Bronchial epithelial cell (primary cell): ENCODE data around the gene ZNF516. TPM values are rescaled to one million over a fixed set of nuclear protein-coding genes. Genes with fewer than 3 reads are reported as not detected.

Experiments
- DNase-seq: peaks from one replicate; pipeline ENCODE4 v3.0.0-alpha.2; 2010; ENCODE audit warnings: low read depth
- FAIRE-seq: peaks from 2 replicates; lab custom pipeline; 2011; peaks lifted over from hg19 to GRCh38; lab: Jason Lieb, UNC
- H3K27me3 ChIP-seq: 2 replicates; pipeline ENCODE4 v1.5.1; 2011; ENCODE audit warnings: low read length; ENCODE audit not compliant: control insufficient read depth, insufficient read depth
- H3K36me3 ChIP-seq: 2 replicates; pipeline ENCODE4 v1.5.1; 2011; ENCODE audit warnings: low read length; ENCODE audit not compliant: control insufficient read depth, insufficient read depth
- H3K4me3 ChIP-seq: 2 replicates; pipeline ENCODE4 v1.5.1; 2011; ENCODE audit warnings: mild to moderate bottlenecking, low read depth, low read length, control low read depth
- total RNA-seq: library from RNA; depleted of rRNA; stranded (reverse); fragments of >200 nt; gene quantifications from 2 replicates; pipeline ENCODE4 v1.2.1, GENCODE V29; 2014
- TF ChIP-seq, protein P1 (sequence below): IDR thresholded peaks from 2 replicates; pipeline ENCODE4 v1.5.1; 2011; ENCODE audit warnings: mild to moderate bottlenecking, moderate library complexity, low read length, control low read depth, inconsistent platforms; ENCODE audit not compliant: insufficient read depth, severe bottlenecking

The ZNF516 gene
- total RNA-seq, 1 donor from 2014 or later = 16.6 TPM

DNA sequence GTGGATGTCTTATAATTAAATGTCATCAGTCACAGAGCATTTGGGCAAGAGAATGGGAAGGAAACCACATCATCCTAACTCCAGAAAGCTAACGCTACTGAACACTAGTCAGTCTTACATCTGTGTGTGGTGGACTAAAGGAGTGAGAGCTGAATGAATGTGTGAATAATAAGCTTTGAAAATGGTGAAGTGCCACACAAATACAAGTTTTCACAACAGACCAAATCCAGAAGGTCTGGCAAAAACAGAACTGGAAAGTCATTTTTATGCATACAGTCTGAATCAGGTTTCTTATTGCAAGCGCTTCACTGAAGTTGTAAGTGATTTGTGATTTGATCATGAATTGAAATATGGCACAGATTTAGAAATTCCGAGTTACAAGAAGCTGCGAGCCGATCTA, 175.7 kb downstream of the ZNF516 start:
- DNase-seq (no peak), FAIRE-seq (no peak)
- Histone ChIP-seq H3K4me3 (no peak overlapping the region), H3K36me3 (no peaks in the 10 kb centered on the region), H3K27me3 (no peaks in the 10 kb centered on the region)
- TF ChIP-seq, protein P1, sequence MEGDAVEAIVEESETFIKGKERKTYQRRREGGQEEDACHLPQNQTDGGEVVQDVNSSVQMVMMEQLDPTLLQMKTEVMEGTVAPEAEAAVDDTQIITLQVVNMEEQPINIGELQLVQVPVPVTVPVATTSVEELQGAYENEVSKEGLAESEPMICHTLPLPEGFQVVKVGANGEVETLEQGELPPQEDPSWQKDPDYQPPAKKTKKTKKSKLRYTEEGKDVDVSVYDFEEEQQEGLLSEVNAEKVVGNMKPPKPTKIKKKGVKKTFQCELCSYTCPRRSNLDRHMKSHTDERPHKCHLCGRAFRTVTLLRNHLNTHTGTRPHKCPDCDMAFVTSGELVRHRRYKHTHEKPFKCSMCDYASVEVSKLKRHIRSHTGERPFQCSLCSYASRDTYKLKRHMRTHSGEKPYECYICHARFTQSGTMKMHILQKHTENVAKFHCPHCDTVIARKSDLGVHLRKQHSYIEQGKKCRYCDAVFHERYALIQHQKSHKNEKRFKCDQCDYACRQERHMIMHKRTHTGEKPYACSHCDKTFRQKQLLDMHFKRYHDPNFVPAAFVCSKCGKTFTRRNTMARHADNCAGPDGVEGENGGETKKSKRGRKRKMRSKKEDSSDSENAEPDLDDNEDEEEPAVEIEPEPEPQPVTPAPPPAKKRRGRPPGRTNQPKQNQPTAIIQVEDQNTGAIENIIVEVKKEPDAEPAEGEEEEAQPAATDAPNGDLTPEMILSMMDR = no peak

GRCh38 chr18:76318607-76319006, 176.4 kb downstream of the ZNF516 start:
- no peak for FAIRE-seq
- TF ChIP-seq, protein P1 = no peak
- H3K27me3 ChIP-seq = no peaks in the 10 kb centered on the region

GRCh38 chr18:76317136-76317535, 177.9 kb downstream of the ZNF516 start:
- no peak overlapping the region for H3K4me3 ChIP-seq
- TF ChIP-seq, protein P1 = no peak
- no peak for DNase-seq
- H3K27me3 ChIP-seq = no peaks in the 10 kb centered on the region
- FAIRE-seq = no peak
- H3K36me3 ChIP-seq = no peaks in the 10 kb centered on the region

More at GRCh38 chr18:76318607-76319006, 176.4 kb downstream of the ZNF516 start:
- Histone ChIP-seq H3K36me3 (no peaks in the 10 kb centered on the region), H3K4me3 (no peak overlapping the region)
- DNase-seq = no peak

DNA sequence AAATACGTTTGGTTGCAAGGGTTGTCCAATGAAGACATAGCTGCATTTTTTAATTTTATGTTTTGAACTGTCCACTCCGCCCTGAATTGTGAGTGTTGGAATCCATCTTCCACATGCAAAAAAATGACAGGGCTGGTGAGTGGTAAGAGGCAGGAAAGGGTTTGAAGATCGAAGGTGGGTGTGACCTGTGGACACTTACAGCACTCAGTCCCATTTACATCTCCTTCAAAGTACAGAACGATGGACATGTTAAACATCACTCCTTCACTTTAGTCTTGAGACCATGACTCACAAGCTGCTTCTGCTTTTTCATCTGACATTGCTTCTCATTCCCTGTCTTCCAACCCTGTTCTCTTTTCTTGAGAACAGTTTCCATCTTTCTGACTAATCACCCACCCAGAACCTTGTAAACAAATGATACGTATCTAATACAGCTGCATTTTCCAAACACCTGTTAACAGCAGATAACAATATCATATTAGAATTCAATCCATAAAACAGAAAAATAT, 179.3 kb downstream of the ZNF516 start:
- FAIRE-seq (peak; percentile 85), DNase-seq (no peak)
- TF ChIP-seq, protein P1 = no peak
- Histone ChIP-seq H3K4me3 (no peak overlapping the region), H3K27me3 (no peaks in the 10 kb centered on the region), H3K36me3 (no peaks in the 10 kb centered on the region)

DNA sequence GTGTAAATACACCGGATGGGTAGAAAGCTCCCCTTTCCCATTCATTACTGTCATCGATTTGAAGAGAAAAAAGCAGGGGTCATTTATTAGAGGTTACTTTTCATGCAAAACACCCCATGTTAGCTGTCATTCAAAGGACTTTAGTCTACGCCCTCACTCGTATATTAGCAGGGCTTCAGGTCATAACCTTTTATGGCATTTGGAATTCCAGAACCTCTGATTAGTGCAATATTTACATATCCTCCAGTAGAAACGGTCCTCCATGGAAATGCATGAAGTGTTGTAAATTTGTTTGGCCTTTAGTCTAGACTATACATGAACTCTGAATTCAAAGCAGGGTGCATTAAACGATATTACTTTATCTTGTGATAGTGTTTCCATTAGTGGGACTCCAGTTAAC, 180.5 kb downstream of the ZNF516 start:
- TF ChIP-seq, protein P1 = no peak
- FAIRE-seq = no peak
- DNase-seq = no peak

DNA sequence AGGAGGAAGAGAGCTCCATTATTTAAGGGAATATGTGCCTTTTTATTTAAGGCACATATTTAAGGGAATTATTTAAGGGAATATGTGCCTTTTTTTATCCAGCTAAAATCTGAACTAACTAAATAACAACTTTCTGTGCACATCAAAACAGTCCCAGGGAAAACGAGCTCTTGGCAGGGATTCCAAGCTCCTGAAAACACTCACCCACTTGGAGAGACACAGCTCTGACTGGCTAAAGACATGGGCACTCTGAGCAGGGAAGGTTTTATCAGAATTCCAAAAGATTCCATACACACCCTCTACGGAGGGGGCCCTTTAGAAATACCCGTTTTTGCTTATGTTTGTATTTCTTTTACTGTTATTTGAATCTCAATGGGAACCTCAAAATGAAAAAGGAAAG, 181.0 kb downstream of the ZNF516 start:
- FAIRE-seq = no peak
- TF ChIP-seq, protein P1 = no peak
- DNase-seq = no peak
- Histone ChIP-seq H3K4me3 (no peak overlapping the region), H3K36me3 (no peaks in the 10 kb centered on the region), H3K27me3 (no peaks in the 10 kb centered on the region)

More for the DNA sequence above, 180.5 kb downstream of the ZNF516 start:
- Histone ChIP-seq H3K27me3 (no peaks in the 10 kb centered on the region), H3K36me3 (no peaks in the 10 kb centered on the region), H3K4me3 (no peak overlapping the region)
